ENCODE results near the gene SBF2.

Gene SBF2

GRCh38 chr11:10064828-10065227 lies 229.2 kb downstream of the SBF2 start:
- TF ChIP-seq ZFX (IDR thresholded peaks at IDR 0.05): no peak
- no peak for TF ChIP-seq CTCF (conservative IDR thresholded peaks at IDR 0.05)
- H3K27ac ChIP-seq: no peak overlapping the region

- no peak overlapping the region for H3K27ac ChIP-seq
- TF ChIP-seq ZFX (IDR thresholded peaks at IDR 0.05): no peak
These were observed 235.7 kb downstream of the SBF2 start for GRCh38 chr11:10058356-10058755.

- no peak overlapping the region for H3K27ac ChIP-seq
- TF ChIP-seq ZFX (IDR thresholded peaks at IDR 0.05) (no peak), CTCF (conservative IDR thresholded peaks at IDR 0.05) (no peak)
These were observed 242.0 kb downstream of the SBF2 start for GRCh38 chr11:10051868-10052586.

- H3K27ac ChIP-seq: no peak overlapping the region
- TF ChIP-seq CTCF (conservative IDR thresholded peaks at IDR 0.05): no peak
These were observed 243.5 kb downstream of the SBF2 start for GRCh38 chr11:10050561-10050960.

GRCh38 chr11:10049756-10050155 lies 244.3 kb downstream of the SBF2 start:
- TF ChIP-seq CTCF (conservative IDR thresholded peaks at IDR 0.05): no peak
- TF ChIP-seq ZFX (IDR thresholded peaks at IDR 0.05): no peak
- H3K27ac ChIP-seq: no peak overlapping the region

- TF ChIP-seq CTCF (conservative IDR thresholded peaks at IDR 0.05): no peak
- TF ChIP-seq ZFX (IDR thresholded peaks at IDR 0.05): no peak
- H3K27ac ChIP-seq: no peak overlapping the region
These were observed 245.7 kb downstream of the SBF2 start for GRCh38 chr11:10048350-10048749.

GRCh38 chr11:10044618-10045017 lies 249.4 kb downstream of the SBF2 start:
- no peak for TF ChIP-seq CTCF (conservative IDR thresholded peaks at IDR 0.05)
- TF ChIP-seq ZFX (IDR thresholded peaks at IDR 0.05): no peak
- no peak overlapping the region for H3K27ac ChIP-seq

GRCh38 chr11:10042699-10043098 lies 251.3 kb downstream of the SBF2 start:
- TF ChIP-seq ZFX (IDR thresholded peaks at IDR 0.05): no peak
- no peak overlapping the region for H3K27ac ChIP-seq

Data from C4-2B (cell line).